SH-SY5Y (cell line): Measurements from ENCODE around the gene LHFPL3.

Source experiments
- GATA2 ChIP-seq: IDR thresholded peaks from 2 replicates; pipeline ENCODE4 v1.6.1; 2011; ENCODE audit warnings: mild to moderate bottlenecking, low read depth, low read length
- GATA3 ChIP-seq: IDR thresholded peaks from 2 replicates; pipeline ENCODE4 v1.6.1; 2011; ENCODE audit warnings: low read depth, mild to moderate bottlenecking, low read length, moderate library complexity

Gene LHFPL3

GRCh38 chr7:104923010-104923421 lies 594.6 kb downstream of the LHFPL3 start:
- TF ChIP-seq GATA2 (no peak), GATA3 (no peak)

- no peak for TF ChIP-seq GATA3
- no peak for TF ChIP-seq GATA2
Observed at GRCh38 chr7:104926601-104927041, 598.2 kb downstream of the LHFPL3 start.

GRCh38 chr7:104927055-104927454 lies 598.7 kb downstream of the LHFPL3 start:
- TF ChIP-seq GATA2, result no peak
- TF ChIP-seq GATA3, result no peak

- no peak for TF ChIP-seq GATA3
- TF ChIP-seq GATA2, result no peak
Observed at GRCh38 chr7:104928721-104929400, 600.5 kb downstream of the LHFPL3 start.

GRCh38 chr7:104929921-104930320 lies 601.5 kb downstream of the LHFPL3 start:
- no peak for TF ChIP-seq GATA2

GRCh38 chr7:104931181-104931781 lies 602.9 kb downstream of the LHFPL3 start:
- TF ChIP-seq GATA3 (peak; percentile 55; the same call in 1 of the 2 replicates), GATA2 (peak; percentile 93)

- TF ChIP-seq GATA3, result no peak
- no peak for TF ChIP-seq GATA2
Observed at GRCh38 chr7:104933022-104933421, 604.6 kb downstream of the LHFPL3 start.

- TF ChIP-seq GATA2 (no peak), GATA3 (no peak)
Observed at GRCh38 chr7:104933521-104933988, 605.2 kb downstream of the LHFPL3 start.

- TF ChIP-seq GATA2, result no peak
- TF ChIP-seq GATA3, result no peak
Observed at GRCh38 chr7:104934665-104935064, 606.3 kb downstream of the LHFPL3 start.

GRCh38 chr7:104935276-104935675 lies 606.9 kb downstream of the LHFPL3 start:
- no peak for TF ChIP-seq GATA2
- no peak for TF ChIP-seq GATA3

GRCh38 chr7:104936546-104936945 lies 608.1 kb downstream of the LHFPL3 start:
- no peak for TF ChIP-seq GATA3
- TF ChIP-seq GATA2, result no peak

GRCh38 chr7:104938741-104939390 lies 610.5 kb downstream of the LHFPL3 start:
- TF ChIP-seq GATA3 (no peak; the same call in 1 of the 2 replicates), GATA2 (peak; percentile 86; the same call in 1 of the 2 replicates)

GRCh38 chr7:104940023-104940710 lies 611.8 kb downstream of the LHFPL3 start:
- no peak for TF ChIP-seq GATA2
- no peak for TF ChIP-seq GATA3

- peak; percentile 89 for TF ChIP-seq GATA2
- peak; percentile 44; the same call in 1 of the 2 replicates for TF ChIP-seq GATA3
Observed at GRCh38 chr7:104943502-104944343, 615.3 kb downstream of the LHFPL3 start.
